SK-N-MC (cell line): Measurements from ENCODE around the gene TMEM236.

Experiments
- EZH2 ChIP-seq: fragments of 200-600 bp; sonication (generic); IDR thresholded peaks from one replicate; pipeline ENCODE4 v1.6.1; 2017; ENCODE audit warnings: antibody characterized with exemption
- FOXP2 ChIP-seq: optimal IDR thresholded peaks from 2 replicates; pipeline ENCODE3; 2011; ENCODE audit warnings: mild to moderate bottlenecking, moderate library complexity; ENCODE audit not compliant: insufficient read depth; ENCODE audit errors: extremely low read length, control extremely low read depth
- POLR2AphosphoS5 ChIP-seq: IDR thresholded peaks from 2 replicates; pipeline ENCODE4 v1.6.1; 2012; ENCODE audit warnings: mild to moderate bottlenecking, low read depth, low read length, borderline replicate concordance

- TF ChIP-seq EZH2, result no peak
- no peak for TF ChIP-seq POLR2AphosphoS5
- no peak for TF ChIP-seq FOXP2
Measured at GRCh38 chr10:17802976-17803375, 51.0 kb downstream of the TMEM236 start.
